ENCODE results near the gene SURF1.

DNA sequence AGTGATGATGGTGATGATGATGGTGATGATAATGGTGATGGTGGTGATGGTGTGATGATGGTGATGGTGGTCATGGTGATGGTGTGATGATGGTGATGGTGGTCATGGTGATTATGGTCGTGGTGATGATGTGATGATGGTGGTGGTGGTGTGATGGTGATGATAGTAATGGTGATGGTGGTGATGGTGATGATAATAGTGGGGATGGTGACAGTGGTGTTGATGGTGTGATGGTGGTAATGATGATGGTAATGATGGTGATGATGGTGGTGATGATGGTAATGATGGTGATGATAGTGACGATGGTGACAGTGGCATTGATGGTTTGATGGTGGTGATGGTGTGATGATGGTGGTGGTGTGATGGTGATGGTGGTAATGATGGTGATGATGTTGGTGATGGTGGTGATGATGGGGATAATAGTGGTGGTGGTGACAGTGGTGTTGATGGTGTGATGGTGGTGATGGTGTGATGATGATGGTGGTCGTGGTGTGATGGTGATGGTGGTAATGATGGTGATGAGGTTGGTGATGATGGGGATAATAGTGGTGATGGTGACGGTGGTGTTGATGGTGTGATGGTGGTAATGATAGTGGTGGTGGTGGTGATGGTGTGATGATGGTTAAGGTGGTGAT lies 26.3 kb upstream of the SURF1 start:
- TF ChIP-seq, protein P1, sequence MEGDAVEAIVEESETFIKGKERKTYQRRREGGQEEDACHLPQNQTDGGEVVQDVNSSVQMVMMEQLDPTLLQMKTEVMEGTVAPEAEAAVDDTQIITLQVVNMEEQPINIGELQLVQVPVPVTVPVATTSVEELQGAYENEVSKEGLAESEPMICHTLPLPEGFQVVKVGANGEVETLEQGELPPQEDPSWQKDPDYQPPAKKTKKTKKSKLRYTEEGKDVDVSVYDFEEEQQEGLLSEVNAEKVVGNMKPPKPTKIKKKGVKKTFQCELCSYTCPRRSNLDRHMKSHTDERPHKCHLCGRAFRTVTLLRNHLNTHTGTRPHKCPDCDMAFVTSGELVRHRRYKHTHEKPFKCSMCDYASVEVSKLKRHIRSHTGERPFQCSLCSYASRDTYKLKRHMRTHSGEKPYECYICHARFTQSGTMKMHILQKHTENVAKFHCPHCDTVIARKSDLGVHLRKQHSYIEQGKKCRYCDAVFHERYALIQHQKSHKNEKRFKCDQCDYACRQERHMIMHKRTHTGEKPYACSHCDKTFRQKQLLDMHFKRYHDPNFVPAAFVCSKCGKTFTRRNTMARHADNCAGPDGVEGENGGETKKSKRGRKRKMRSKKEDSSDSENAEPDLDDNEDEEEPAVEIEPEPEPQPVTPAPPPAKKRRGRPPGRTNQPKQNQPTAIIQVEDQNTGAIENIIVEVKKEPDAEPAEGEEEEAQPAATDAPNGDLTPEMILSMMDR (IDR thresholded peaks at IDR 0.05): no peak
- no peak for TF ChIP-seq POLR2A (IDR thresholded peaks at IDR 0.05)
